GM12891 (cell line): Measurements from ENCODE around the gene CYP27A1.

ENCODE experiments used
- DNase-seq: peaks from one replicate; pipeline ENCODE4 v3.0.0; 2011; ENCODE audit warnings: low spot score; ENCODE audit not compliant: insufficient read length
- FAIRE-seq: peaks from 2 replicates; lab custom pipeline; 2011; peaks lifted over from hg19 to GRCh38; lab: Jason Lieb, UNC
- PAX5 ChIP-seq: IDR thresholded peaks from 2 replicates; pipeline ENCODE4 v1.6.1; 2011; ENCODE audit warnings: low read length, moderate library complexity, mild to moderate bottlenecking; ENCODE audit not compliant: insufficient read depth, severe bottlenecking
- POLR2A ChIP-seq: IDR thresholded peaks from 2 replicates; pipeline ENCODE4 v1.6.1; 2011; ENCODE audit warnings: low read depth, low read length, control low read depth
- POLR2AphosphoS5 ChIP-seq: IDR thresholded peaks from 2 replicates; pipeline ENCODE4 v1.6.1; 2011; ENCODE audit warnings: low read depth, low read length, control low read depth
- POU2F2 ChIP-seq: IDR thresholded peaks from 2 replicates; pipeline ENCODE4 v1.6.1; 2011; ENCODE audit warnings: low read depth, mild to moderate bottlenecking, control low read depth, low read length, moderate library complexity
- SPI1 ChIP-seq: IDR thresholded peaks from 2 replicates; pipeline ENCODE4 v1.6.1; 2011; ENCODE audit warnings: low read depth, low read length, control low read depth
- TAF1 ChIP-seq: IDR thresholded peaks from 2 replicates; pipeline ENCODE4 v1.6.1; 2011; ENCODE audit warnings: low read depth, low read length, control low read depth

Gene CYP27A1

DNA sequence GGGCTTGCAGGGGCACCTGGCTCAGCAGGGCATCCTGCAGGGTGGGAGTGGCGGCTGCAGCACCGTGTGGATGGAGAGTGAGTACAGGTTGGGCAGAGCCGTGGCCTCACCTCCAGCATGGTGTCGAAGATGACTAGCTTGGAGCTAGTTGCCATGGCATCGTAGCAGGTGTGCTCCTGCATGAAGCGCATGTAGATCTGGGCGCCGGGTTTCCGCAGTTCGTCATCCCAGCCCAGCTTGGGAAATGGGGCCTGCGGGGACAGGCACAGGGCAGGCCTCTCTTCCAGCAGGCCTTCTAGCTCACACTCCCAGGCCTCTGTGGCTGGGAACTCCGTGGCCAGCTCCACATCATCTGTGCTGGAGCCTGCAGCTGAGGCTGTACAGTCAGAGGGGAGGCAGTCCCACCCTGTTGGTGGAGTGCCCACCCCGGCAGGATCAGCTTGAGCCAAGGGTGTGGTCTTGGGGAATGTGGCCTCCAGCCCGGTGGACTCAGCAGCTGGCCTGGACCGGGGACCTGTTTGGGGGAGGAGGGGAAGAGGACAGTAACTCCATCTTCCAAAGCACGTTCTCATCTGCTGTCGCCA is 48.0 kb downstream of the CYP27A1 start:
- TF ChIP-seq POLR2AphosphoS5: no peak
- TF ChIP-seq POLR2A: no peak
- TF ChIP-seq TAF1: no peak
- TF ChIP-seq SPI1: no peak
- no peak for TF ChIP-seq POU2F2
- no peak for TF ChIP-seq PAX5
- DNase-seq: no peak
- no peak for FAIRE-seq

DNA sequence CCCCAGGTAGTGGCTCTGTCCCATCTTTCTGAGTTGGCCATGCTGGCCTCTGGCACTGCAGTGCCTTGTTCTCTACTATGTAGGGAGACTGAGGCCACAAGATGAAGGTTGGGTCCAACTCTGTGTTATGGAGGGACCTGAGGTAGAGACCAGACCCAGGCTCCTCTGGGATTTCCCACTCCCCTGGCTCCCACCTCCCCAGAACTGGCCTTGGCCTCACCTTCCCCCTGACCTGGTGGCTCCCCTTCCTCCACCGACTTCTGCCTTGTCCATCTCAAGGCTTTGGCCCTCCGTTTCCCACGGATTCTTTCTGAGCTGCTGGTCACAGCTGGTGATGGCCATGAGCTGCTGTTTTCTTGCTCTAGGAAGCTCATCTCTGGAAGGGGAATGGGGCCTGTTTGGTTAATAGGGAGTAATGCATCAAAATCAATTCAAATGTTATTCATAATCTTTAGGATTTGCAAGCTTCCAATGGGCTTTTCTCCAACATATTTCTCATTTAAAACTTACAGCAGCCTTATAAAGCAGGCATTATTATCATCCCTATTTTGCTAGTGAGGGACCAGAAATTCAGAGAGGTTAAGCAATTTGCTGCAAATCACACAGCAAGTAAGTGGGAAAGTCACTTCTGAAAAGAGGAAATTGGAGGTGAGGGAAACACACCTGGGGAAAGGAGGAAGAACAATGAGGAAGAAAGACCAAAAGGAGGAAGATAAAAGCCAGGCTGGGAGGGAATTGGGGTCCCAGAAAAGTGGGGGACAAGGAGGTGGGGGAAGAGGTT is 48.8 kb downstream of the CYP27A1 start:
- DNase-seq (no peak), FAIRE-seq (no peak)
- TF ChIP-seq POU2F2 (no peak), POLR2AphosphoS5 (no peak), PAX5 (no peak), SPI1 (no peak), TAF1 (no peak), POLR2A (no peak)

DNA sequence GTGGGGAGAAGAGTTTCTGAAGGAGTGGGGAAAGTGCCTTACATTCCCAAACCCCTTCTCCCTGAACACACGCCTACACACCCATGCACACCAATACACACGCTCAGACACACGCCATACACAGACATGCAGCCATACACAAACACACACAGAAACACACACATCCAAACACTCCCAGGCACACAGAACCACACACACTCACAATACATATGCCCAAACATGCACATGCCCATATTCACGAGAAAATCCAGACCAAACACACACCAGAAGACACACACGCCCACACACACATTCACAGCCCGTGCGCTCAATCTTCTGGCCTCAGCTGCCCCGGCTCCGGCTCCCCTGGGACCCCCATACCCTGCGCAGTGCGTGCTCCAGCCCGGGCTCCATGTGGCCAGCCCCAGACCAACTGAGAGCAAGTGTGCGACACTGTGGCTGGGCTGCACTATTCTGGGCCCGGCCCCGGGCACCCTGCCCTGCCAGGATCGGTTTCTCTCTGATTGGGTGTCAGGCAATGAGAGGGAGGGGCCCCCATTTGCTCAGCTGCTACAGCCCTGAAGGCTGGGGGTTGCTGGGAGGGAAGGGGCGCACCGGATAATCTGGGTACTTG is 49.5 kb downstream of the CYP27A1 start, which contains the start of gene PRKAG3:
PRKAG3 (minus strand) TSS at position 426 of the 613 bp plus-strand sequence.
- DNase-seq: no peak
- no peak for FAIRE-seq
- TF ChIP-seq POLR2AphosphoS5: no peak
- TF ChIP-seq PAX5: no peak
- no peak for TF ChIP-seq POU2F2
- no peak for TF ChIP-seq TAF1
- TF ChIP-seq POLR2A: no peak
- TF ChIP-seq SPI1: no peak

DNA sequence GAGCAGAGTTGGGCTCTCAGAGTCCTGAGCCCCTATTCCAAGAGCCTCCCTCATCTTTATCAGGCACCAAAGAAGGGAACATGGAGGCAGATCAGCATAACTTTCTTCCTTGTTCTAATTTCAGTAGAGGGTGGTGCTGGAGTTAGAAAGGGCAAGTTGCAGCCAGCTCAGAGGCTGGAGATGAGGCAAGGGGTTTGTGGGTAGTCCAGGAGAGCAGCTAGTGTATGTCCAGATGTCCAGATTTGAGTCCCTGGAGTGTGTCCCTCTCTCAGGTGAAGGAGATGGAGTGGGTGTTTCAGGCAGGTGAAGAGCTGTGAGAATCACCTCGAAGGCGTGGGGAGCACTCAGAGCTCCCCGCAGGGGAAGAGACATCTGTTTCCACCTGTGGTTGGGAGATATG is 50.1 kb downstream of the CYP27A1 start:
- DNase-seq (no peak), FAIRE-seq (no peak)
- TF ChIP-seq SPI1 (no peak), POLR2AphosphoS5 (no peak), TAF1 (no peak), PAX5 (no peak), POLR2A (no peak), POU2F2 (no peak)

DNA sequence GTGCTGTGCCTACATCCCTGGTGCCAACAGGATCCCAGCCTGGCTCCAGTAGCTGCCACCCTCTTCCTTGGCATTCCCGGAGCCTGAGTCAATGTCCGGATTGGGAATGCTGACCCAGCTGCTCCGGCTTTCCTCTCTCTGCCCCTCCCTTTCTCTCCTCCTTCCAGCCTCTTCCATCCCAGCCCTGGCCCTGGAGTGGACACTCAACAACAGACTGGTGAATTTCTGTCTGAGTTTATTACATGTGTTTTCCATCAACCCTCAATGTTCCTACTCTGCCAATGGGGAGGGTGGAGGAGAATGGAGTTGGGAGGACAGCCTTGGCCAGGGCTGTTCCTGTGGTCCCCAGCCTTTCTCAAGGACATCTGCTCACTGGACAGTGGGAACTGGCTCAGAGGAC is 50.6 kb downstream of the CYP27A1 start:
- no peak for DNase-seq
- no peak for FAIRE-seq
- TF ChIP-seq PAX5 (no peak), POU2F2 (no peak), SPI1 (no peak), POLR2A (no peak), POLR2AphosphoS5 (no peak), TAF1 (no peak)

DNA sequence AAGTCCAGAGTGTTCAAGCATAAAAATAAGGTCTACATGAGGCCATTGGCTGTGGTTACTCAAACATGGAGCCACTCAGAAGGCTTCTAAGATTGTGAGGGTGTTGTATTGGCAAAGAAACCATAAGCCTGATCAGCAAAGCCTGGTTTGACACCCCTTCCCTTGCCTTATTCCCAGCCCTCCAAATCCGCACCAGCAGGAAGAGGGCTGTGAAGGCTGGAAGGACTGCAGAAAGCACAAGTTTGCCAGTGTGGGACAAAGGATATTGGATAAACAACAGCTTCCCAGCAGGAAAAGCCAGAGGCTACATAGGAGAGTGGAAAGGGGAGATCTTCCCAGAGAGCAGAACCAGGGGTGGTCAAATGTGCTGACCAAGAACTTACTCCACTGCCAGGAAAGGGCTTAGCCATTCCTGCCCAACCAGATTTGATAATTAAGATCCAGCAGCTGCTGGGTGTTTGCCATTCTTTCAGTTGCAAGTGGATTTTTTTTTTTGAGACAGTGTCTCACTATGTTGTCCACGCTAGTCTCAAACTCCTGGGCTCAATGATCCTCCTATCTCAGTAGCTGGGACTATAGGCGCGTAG is 51.2 kb downstream of the CYP27A1 start:
- DNase-seq (no peak), FAIRE-seq (no peak)
- TF ChIP-seq TAF1 (no peak), PAX5 (no peak), POLR2AphosphoS5 (no peak), SPI1 (no peak), POU2F2 (no peak), POLR2A (no peak)

DNA sequence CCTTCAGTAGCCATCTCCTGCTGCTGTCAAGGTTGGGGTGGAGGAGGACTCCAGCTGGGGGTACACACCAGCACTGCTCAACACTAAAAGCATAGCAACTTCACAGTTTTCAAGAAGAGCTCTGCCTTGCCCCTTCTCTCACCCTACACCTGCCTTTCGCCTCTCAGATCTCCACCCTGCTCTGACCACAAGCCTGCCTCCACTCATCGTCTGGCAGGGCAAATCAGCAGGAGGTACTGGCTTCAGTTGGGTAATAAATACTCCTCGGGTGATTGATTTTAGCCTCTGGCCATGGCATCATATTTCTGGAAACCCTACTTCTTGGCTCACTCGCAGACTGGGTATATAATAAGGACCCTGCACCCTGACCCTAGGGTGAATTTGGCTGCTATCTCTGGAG is 52.7 kb downstream of the CYP27A1 start:
- TF ChIP-seq TAF1 (no peak), SPI1 (no peak), POU2F2 (no peak), POLR2A (no peak), PAX5 (no peak), POLR2AphosphoS5 (no peak)
- no peak for FAIRE-seq
- no peak for DNase-seq

DNA sequence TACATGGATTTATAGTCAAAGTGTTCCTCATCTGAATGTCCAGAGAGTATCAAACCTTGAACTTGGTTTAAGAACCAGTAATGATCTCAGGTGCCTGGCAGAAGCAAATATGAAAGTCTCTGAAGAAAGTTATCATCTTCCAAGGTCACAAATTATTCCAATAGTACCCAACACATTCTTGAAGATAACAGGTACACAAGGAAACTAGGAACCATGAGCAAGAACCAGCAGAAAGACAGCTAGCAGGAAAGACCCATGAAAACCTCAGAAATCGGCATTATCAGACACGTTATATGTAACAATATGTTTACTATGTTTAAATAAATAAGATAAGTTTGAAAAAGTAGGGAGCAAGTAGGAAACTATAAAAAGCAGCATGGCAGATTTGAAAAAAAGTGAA is 55.5 kb downstream of the CYP27A1 start:
- DNase-seq (no peak), FAIRE-seq (no peak)
- no peak for TF ChIP-seq PAX5

DNA sequence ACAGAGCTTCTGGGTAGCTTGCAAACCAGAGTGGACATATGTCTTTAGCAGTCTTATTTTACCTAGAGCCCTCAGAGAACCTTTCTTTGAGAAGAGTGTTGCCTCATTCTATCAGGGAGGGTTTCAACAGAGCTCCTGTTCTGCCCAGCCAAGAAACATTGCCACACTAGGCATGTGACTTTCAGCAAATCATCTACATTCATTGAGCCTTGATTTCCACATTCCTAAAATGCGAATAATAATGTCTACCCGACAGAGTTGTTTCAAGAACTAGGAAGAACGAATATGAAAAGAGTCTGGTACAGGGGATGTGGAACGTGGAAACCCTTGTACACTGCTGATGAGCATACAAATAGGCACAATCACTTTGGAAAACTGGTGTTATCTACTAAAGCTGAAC is 57.5 kb downstream of the CYP27A1 start:
- FAIRE-seq: no peak
- TF ChIP-seq PAX5: no peak
- no peak for TF ChIP-seq POLR2AphosphoS5
- TF ChIP-seq TAF1: no peak
- no peak for TF ChIP-seq SPI1
- no peak for TF ChIP-seq POU2F2
- TF ChIP-seq POLR2A: no peak
- no peak for DNase-seq
